NCI-H128 (cell line): ENCODE data around the gene PSPN.

Experiments used
- DNase-seq: peaks from one replicate; lab custom pipeline; 2025; ENCODE audit not compliant: unreplicated experiment; lab: John Stamatoyannopoulos, UW

PSPN gene

DNA sequence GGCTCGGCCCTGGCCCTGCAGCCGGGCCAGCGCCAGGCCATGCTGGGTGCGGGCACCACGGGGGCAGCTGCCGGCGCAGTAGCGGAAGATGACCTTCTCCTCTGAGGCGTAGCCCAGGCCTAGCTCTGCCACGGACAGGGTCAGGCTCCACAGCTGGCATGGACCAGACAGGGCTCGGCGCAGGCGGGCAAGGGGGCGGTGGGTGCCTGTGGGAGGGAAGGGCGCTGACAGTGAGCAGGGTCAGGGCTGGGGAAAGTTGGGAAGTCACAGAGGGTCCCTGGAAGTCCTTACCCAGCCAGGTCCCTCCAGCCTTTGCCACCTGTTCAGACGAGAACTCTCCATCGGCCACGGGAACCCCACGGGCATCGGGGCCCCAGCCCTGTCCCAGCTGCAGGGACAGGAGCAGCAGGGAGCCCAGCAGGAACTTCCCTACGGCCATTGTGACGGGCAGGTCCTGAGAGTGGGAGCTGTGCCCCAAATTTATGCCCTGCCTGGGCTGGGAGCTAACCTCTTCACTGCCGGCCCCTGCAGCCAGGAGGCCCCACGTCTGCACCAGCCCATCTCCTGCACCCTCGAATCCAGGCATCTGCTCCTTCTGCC is at the start of gene PSPN:
Gene PSPN, minus strand, starts transcription at position 523 of the 600 bp plus-strand sequence. Its CDS starts 84 bp downstream, at position 439.
- no peak for DNase-seq

DNA sequence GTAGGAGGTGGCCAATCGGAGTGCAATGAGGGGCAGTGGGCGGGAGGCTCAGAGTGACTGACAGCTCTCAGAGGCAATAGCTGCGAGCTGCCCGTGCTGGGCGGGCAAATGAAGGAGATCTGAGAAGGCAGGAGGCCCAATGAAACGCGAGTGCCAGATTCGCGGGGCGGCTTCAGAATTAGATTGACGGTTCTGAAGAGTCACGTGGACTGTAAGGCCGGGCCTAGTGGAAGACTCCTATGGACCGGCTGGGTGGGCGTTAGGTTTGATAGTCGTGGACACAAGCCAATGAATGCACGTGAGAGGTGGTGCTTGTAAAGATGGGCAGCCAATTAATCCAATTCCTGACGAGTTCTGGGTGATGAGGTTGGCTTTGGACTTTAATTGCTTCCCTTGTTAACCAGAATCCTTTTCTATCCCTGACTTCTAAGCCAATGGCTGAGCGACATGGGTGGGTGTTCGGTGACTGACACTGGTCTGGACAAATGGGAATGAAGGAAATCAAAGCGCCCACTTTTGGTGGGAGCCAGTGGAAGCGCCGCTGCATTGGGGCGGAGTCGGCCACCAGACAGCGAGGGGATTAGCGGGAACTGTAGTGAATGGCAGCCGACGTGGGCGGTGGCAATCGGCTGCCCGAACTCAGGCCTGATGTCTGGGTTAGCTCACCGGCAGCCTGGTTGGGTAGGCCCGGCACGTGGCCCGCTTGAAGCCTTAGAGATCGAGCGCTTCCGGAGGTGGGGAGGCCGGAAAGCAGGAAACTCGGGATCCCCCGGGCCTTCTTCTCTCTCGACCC is 49.4 kb upstream of the PSPN start:
- peak; percentile 99 for DNase-seq

- DNase-seq, result no peak
Measured at GRCh38 chr19:6424195-6424938, 48.6 kb upstream of the PSPN start, which contains the start of gene KHSRP. KHSRP (minus strand) TSS chr19:6424811; CDS start chr19:6424701, 110 bp downstream.

- DNase-seq, result no peak
Measured at GRCh38 chr19:6423499-6424194, 47.9 kb upstream of the PSPN start.

- DNase-seq, result no peak
Measured at GRCh38 chr19:6421075-6422014, 45.6 kb upstream of the PSPN start.

DNA sequence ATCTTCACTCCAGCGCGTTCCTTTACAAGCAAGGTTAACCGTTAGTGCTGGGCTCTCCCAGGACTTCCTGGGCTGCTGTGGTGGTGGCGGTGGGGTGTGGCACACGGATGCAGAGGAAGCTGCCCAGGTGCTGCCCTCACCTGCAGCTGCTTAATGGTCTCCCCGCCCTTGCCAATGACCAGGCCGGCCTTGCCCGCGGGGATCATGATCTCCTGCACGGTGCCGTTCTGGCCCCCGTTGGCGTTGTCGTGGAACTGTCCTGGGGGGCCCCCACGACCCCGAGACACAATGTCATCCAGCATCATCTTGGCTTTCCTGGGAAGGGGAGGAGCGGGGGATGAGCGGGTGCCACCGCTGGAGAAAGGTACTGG is 42.8 kb upstream of the PSPN start:
- DNase-seq, result no peak

DNA sequence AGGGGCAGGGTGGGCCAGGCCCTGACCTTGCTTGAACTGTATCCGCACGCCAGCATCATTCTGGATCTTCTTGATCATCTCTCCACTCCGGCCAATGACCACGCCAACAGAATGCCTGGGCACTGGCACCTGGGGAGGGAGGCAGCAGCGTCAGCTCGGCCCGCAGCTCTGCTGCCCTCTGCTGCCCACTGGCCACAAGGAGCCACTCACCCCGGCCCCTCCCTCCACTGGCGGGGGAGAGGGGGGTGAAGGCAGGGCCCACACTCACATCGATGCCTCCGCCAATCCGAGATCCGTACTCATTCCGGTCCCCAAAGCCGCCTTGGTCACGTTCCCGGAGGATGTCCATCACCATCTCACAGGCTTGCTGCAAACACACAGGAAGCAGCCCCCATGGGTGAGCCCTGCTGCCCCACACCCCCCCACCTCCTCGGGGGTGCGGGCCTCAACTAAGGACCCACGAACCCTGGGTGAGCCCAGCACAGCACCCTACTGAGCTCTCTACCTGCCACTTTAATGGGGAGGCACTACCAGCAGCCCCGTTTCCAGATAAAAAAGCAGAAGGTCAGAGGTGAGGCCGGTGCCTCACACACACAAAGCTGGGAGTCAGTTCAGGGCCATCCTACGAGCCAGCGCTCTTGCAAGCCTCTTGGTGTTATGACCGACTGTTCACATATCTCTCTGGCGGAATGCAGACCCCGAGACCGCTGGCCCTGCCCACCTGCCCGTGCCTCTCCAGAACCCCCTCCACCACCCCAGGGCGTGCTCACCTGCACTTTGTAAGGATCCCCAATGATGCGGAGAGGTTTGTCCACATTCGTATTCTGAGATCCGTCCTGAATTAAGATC is 42.2 kb upstream of the PSPN start:
- DNase-seq, result no peak

- DNase-seq, result no peak
Measured at GRCh38 chr19:6416658-6417405, 41.1 kb upstream of the PSPN start.

- DNase-seq, result no peak
Measured at GRCh38 chr19:6415591-6416190, 40.0 kb upstream of the PSPN start.

- no peak for DNase-seq
Measured at GRCh38 chr19:6414793-6415590, 39.3 kb upstream of the PSPN start.

DNA sequence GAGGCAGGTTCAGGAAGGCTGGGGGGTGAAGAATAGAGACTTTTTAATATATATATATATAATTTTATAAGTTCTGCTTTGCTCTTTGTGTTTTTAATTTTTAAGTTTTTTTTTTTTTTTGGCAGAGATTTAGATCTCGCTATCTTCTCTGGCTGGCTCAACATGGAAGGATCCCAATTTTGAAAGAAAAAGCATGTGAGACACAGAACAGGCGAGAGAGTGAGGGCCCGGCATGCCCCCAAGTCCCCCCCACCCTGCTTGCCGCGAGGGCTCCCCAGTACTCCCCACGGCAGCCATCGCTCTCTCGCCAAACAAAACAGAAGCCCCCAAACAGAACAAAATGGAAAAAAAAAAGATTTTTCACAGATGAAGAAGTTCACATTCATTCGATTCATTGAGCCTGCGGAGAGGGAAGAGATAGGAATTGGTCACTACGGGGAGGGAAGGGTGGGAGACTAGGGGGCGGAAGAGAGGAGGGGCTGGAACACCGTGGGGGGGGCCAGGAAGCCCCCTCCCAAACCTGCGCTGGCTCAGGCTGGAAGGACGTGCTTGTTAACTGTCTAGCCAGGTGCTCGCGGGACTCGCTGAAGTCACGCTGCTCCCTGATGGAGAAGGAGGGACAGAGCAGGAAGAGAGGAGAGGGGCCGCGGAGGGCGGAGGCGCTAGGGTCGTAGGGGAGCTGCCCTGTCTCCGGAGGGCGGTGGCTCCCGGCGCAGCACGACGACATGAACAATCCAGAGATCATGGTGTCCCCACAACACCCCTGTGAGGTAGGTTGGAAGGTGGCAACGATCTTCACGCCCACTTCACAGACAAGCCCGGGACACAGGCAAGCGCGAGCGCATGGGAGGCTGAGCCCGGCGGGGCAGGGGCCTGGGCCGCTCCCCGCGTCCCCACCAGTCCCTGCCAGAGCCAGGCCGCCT is 38.2 kb upstream of the PSPN start:
- DNase-seq, result no peak

DNA sequence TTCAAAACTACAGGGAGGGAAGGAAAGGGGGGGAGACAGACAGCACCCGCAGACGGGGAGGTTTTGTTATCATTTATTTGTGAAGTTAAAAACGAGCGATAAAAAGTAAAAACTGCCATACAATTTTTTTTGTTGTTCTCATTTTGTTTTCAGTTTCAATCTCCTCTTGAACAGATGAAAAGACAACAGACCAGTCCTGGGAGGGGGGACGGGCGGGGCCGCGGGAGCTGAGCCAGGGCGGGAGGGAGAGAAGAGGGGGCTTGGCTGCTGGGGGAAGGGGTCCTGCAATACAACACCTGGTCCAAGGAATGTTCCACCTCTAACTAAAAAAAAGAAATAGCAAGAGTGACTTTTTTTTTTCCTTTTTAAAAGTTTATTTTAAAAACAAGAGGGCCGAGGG is 37.6 kb upstream of the PSPN start:
- DNase-seq, result no peak

DNA sequence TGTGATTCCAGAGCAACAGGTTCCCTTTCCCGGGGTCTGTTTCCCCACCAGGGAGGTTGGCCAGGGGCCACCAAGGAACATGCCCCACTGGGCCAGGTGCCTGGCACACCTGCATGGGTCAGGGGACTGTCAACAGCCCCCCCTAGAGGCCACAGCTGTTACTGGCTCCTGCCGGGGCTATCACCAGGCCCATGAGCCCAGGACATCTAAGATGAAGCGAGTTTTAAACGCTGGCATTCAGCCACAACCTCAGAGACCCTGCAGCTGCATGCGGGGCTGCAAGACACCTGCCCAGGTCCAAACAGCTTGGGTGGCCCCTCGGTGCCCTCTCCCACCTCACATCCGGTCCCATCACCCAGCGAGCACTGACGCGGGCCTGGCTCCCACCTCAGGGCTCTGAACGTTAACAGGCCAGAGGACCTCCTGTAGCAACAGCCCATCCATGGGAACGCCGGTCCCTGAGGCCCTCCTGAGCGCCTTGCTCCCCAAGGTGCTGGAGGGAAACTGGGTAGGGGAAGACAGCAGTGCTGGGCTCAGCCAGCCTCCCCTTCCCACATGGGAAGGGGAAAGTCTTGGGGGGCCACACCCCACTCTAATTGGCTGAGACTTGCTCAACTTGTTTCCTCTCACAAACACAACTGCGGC is 36.8 kb upstream of the PSPN start:
- no peak for DNase-seq

DNA sequence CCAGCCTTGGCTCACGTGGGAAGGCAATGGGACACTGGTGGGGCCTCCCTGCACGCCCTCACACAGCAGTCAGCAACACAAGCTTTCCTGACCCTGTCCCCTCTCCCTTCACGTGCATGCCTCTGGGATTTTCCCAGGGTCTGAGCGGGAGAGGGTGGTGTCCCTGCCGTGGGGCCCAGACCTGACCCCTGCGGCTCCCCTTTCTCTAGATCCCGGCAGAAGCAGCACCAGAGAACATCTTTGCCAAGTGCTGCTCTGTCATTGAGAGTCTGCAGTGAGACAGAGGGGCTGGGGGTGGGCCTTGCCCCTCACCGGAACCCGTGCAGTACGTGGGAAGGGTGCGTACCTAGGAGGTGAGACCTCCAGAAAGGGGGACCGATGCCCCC is 36.3 kb upstream of the PSPN start:
- no peak for DNase-seq

- no peak for DNase-seq
Measured at GRCh38 chr19:6409346-6409745, 33.6 kb upstream of the PSPN start.

- DNase-seq, result no peak
Measured at GRCh38 chr19:6406401-6406800, 30.7 kb upstream of the PSPN start.
